ENCODE results near the gene CES3.
"Not testable (repeated sequence)": the region's sequence is repeated elsewhere in the genome, so short reads cannot be mapped to it uniquely, and the experiment has no call there.

CES3 gene

GRCh38 chr16:66944054-66944441 lies 17.0 kb upstream of the CES3 start:
- DNase-seq (ENCODE audit: low read depth, low spot score) = no peak
- H3K27ac ChIP-seq = no peak overlapping the region

DNA sequence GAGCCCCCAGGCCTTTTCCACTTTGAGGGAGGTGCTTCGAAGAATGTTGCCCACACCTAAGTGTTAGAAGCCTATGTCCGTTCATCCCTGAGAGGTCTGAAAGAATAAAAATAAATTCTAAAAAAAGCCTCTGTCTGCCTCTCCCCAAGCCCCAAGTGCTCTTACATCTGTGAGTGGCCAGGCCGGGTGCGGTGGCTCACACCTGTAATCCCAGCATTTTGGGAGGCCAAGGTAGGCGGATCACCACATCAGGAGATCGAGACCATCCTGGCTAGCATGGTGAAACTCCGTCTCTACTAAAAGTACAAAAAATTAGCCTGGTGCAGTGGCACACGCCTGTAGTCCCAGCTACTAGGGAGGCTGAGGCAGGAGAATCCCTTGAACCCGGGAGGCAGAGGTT lies 16.1 kb upstream of the CES3 start:
- not testable (repeated sequence) for H3K27ac ChIP-seq; DNase-seq (ENCODE audit: low read depth, low spot score)

- no peak overlapping the region for H3K27ac ChIP-seq
- DNase-seq (ENCODE audit: low read depth, low spot score) = no peak
Observed at GRCh38 chr16:66945939-66946338, 15.1 kb upstream of the CES3 start.

DNA sequence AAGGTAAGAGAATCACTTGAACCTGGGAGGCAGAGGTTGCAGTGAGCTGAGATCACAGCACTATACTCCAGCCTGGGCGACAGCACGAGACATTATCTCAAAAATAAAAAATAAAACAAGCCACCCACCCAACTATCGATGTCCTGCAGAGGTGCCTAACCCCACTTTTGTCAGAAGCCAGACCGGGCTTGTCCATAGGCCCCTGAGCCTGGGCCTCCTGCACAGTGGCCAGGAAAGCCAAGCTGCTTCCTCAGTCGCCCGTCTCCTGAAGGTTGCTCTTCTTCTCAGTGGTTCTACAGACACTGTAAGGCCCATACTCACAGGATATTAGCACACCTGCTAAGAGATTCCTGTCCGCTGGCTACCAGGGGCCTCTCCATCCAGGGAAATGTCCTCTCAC lies 14.5 kb upstream of the CES3 start:
- DNase-seq (ENCODE audit: low read depth, low spot score) = no peak
- H3K27ac ChIP-seq = peak overlapping the region; percentile 7

GRCh38 chr16:66946974-66947301 lies 14.1 kb upstream of the CES3 start:
- H3K27ac ChIP-seq = peak overlapping the region; percentile 7

GRCh38 chr16:66947302-66948065 lies 13.6 kb upstream of the CES3 start:
- H3K27ac ChIP-seq = peak overlapping the region; percentile 58
- peak; percentile 37 for DNase-seq (ENCODE audit: low read depth, low spot score)

More at GRCh38 chr16:66946974-66947301, 14.1 kb upstream of the CES3 start:
- DNase-seq (ENCODE audit: low read depth, low spot score) = no peak

DNA sequence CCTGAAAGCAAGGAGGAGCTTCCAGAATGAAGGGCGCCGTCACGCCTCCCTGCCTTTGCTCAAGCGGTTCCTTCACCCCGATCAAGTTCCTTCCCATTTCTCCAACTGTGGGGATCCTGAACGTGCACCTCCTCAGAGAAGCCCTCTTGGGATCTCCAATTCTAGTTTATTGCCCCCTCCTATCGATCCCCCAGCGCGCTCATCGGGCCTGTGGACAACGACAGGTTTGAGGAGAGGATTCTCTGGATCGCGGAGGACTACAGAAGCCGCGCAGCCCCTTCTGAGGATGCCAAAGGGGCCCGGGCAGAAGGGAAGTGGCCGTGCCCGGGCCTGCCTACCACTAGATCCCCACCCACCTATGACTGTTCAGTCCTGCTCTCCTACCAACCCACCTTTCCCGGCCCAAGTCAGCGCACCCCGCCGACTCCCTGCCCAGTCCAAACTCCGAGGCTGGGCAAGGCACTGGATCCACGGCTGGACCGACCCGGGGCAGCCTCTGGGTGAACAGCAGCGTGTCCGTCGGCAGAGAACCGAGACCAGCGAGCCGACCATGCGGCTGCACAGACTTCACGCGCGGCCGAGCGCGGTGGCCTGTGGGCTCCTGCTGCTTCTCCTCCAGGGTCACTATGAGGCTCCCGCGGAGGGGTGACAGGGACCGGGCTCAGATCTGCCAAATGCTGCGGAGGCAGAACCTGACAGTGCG lies 12.8 kb upstream of the CES3 start:
- peak overlapping the region; percentile 58 for H3K27ac ChIP-seq
- no peak for DNase-seq (ENCODE audit: low read depth, low spot score)

GRCh38 chr16:66948837-66949225 lies 12.2 kb upstream of the CES3 start:
- DNase-seq (ENCODE audit: low read depth, low spot score) = no peak
- H3K27ac ChIP-seq = no peak overlapping the region

- DNase-seq (ENCODE audit: low read depth, low spot score) = no peak
- H3K27ac ChIP-seq = no peak overlapping the region
Observed at GRCh38 chr16:66949472-66949871, 11.6 kb upstream of the CES3 start.

DNA sequence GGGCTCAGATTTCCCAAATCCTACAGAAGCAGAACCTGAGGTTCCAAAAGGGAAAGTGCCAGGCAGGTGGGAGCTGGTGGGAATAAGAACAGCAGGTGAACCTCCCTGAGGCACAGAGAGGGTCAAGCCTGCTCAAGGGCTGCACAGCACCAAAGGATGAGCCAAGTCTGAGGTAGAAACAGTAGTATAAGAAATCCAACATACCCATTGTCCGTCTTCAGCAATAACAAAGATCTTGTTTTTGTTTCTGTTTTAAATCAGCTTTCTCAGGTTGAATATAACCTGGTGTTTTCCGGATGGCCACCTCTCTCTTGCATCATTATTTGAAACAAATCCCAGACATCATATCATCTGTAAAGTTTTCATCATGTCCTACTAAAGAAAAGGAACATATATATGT lies 10.6 kb upstream of the CES3 start:
- no peak overlapping the region for H3K27ac ChIP-seq
- no peak for DNase-seq (ENCODE audit: low read depth, low spot score)

DNA sequence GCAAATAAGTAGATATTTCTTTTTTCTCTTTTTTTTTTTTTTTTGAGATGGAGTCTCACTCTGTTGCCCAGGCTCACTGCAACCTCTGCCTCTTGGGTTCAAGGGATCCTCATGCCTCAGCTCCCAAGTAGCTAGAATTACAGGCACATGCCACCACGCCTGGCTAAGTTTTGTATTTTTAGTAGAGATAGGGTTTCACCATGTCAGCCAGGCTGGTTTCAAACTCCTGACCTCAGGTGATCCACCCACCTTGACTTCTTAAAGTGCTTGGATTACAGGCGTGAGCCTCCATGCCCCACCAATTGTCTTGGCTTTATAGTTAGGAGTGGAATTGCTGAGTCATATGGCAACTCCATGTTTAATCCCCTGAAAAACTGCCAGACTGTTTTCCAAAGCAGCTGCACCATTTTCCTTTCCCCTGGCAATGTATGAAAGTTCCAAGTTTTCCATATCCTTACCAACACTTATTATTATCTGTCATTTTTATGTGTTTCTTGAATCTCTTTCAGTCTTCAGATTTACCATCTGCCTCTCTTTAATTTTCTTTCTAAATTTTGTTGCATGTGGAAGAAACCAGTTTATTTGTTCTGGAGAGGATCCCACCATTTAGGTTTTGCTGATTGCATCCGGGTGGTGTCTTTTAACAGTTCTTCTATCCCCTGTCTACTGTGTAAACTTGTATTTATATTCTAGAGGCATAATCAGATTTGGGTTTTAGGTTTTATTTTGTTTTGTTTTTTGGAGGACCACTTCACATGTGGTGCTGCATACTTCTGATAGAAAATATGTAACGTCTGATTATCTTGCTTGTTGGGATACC lies 9.9 kb upstream of the CES3 start:
- DNase-seq (ENCODE audit: low read depth, low spot score) = no peak
- no peak overlapping the region for H3K27ac ChIP-seq

GRCh38 chr16:66952430-66953110 lies 8.5 kb upstream of the CES3 start:
- peak overlapping the region; percentile 2 for H3K27ac ChIP-seq
- DNase-seq (ENCODE audit: low read depth, low spot score) = no peak

DNA sequence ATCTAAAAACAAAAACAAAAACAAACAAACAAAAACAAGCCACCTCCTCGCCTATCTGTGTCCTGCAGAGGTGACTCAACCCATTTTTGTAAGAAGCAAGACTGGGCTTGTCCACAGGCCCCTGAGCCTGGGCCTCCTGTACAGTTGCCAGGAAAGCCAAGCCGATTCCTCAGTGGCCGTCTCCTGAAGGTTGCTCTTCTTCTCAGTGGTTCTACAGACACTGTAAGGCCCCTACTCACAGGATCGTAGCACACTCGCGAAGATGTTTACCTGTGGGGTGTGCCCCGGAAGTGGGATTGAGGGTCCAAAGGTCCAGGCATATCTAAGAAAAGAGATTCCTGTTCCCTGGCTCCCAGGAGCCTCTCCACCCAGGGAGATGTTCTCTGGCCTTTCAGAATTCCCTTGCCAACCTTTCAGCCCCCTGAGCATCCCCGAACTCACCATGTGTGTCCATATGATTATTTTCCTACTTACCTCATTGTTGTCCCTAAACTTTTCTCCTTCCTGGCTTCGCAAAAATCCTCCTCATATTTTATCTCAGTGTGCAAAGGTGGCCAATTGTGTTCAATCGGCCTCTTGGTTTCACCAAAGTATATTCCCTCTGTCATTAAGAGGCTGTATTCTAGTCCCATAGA lies 7.5 kb upstream of the CES3 start:
- H3K27ac ChIP-seq = peak overlapping the region; percentile 2
- no peak for DNase-seq (ENCODE audit: low read depth, low spot score)

- DNase-seq (ENCODE audit: low read depth, low spot score) = no peak
Observed at GRCh38 chr16:66954097-66954659, 6.9 kb upstream of the CES3 start.

GRCh38 chr16:66955363-66956153 lies 5.5 kb upstream of the CES3 start:
- not testable (repeated sequence) for H3K27ac ChIP-seq; DNase-seq (ENCODE audit: low read depth, low spot score)

More at GRCh38 chr16:66954097-66954659, 6.9 kb upstream of the CES3 start:
- peak overlapping the region; percentile 2 for H3K27ac ChIP-seq

- DNase-seq (ENCODE audit: low read depth, low spot score); H3K27ac ChIP-seq: not testable (repeated sequence)
Observed at GRCh38 chr16:66956154-66956457, 5.0 kb upstream of the CES3 start.

GRCh38 chr16:66958857-66959703 lies 2.0 kb upstream of the CES3 start:
- H3K27ac ChIP-seq = no peak overlapping the region

GRCh38 chr16:66959704-66960161 lies 1.3 kb upstream of the CES3 start:
- no peak for DNase-seq (ENCODE audit: low read depth, low spot score)
- no peak overlapping the region for H3K27ac ChIP-seq

More at GRCh38 chr16:66958857-66959703, 2.0 kb upstream of the CES3 start:
- DNase-seq (ENCODE audit: low read depth, low spot score) = no peak
